ENCODE measurements around the gene HLA-DQA1.
"Not testable (repeated sequence)": the region's sequence is repeated elsewhere in the genome, so short reads cannot be mapped to it uniquely, and the experiment has no call there.

The HLA-DQA1 gene

GRCh38 chr6:32635526-32636123 is 1.6 kb upstream of the HLA-DQA1 start:
- no peak overlapping the region for H3K4me3 ChIP-seq
- no peak for TF ChIP-seq CTCF (IDR thresholded peaks at IDR 0.05)
- DNase-seq (ENCODE audit: low spot score): no peak
- H3K27ac ChIP-seq: no peak overlapping the region

- DNase-seq (ENCODE audit: low spot score): no peak
- H3K27ac ChIP-seq: no peak overlapping the region
- H3K4me3 ChIP-seq: no peak overlapping the region
- TF ChIP-seq CTCF (IDR thresholded peaks at IDR 0.05): no peak
Measured at GRCh38 chr6:32637883-32638282, 677 bp downstream of the HLA-DQA1 start.

- Histone ChIP-seq H3K27ac (no peak overlapping the region), H3K4me3 (no peak overlapping the region)
- TF ChIP-seq CTCF (IDR thresholded peaks at IDR 0.05): no peak
- no peak for DNase-seq (ENCODE audit: low spot score)
Measured at GRCh38 chr6:32638532-32639219, 1.5 kb downstream of the HLA-DQA1 start.

GRCh38 chr6:32639440-32640394 is 2.5 kb downstream of the HLA-DQA1 start:
- no peak for TF ChIP-seq CTCF (IDR thresholded peaks at IDR 0.05)
- DNase-seq (ENCODE audit: low spot score): no peak
- no peak overlapping the region for H3K4me3 ChIP-seq
- H3K27ac ChIP-seq: no peak overlapping the region

- no peak overlapping the region for H3K27ac ChIP-seq
- DNase-seq (ENCODE audit: low spot score): no peak
- no peak for TF ChIP-seq CTCF (IDR thresholded peaks at IDR 0.05)
- no peak overlapping the region for H3K4me3 ChIP-seq
Measured at GRCh38 chr6:32641122-32641521, 3.9 kb downstream of the HLA-DQA1 start.

- not testable (repeated sequence) for H3K27ac ChIP-seq; DNase-seq (ENCODE audit: low spot score); H3K4me3 ChIP-seq
Measured at GRCh38 chr6:32641785-32642719, 4.8 kb downstream of the HLA-DQA1 start.

Measured in coronary artery (tissue), 2 donors.